ENCODE data around the gene ANKRD33B.
"Not testable (repeated sequence)": the region's sequence is repeated elsewhere in the genome, so short reads cannot be mapped to it uniquely, and the experiment has no call there.

The ANKRD33B gene

DNA sequence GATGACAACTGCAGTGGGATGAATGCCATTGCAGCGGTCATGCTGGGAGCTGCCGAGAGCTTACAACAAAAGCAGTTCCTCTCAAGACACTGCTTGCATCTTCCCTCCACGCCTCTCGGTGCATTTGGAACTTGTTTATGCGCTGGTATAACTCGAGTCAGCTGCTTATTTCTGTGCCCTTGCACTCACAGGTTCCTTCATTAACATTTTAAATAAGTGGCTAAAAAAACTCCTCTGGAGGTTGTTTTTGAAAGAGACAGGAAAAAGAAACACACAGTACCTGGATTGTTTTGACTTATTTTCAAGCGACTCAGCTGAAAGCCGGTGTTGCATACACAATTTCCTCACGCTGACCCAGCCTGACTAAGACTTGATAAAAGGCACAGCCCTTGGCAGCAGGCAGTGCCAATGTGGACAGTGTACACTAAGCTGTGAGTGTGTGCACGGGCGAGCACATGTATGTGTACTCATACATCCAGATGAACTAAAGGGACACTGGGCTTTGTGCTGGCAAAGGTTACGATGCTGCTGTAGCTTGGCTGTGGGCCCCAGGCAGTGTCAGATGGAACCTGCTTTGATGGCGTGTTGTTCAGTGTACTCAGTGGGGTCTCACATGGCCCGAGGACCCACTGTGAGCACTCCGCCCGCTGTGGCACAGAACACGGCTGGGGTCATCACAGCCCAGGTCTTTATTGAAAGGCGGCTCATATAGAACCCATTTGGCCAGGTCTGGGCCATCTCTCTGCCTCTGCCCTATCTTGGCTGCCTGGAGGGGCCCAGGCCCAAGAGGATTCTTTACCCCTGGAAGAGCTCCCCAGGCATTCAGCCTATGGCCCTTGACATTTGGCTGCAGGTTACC is 92.3 kb downstream of the ANKRD33B start:
- no peaks in the 10 kb centered on the region for H3K27me3 Mint-ChIP-seq (ENCODE audit: low read depth)
- H3K9me3 Mint-ChIP-seq, result no peaks in the 10 kb centered on the region
- no peaks in the 10 kb centered on the region for H3K4me1 Mint-ChIP-seq (ENCODE audit: low read depth)
- H3K27ac Mint-ChIP-seq, result no peak overlapping the region
- no peak overlapping the region for H3K4me3 Mint-ChIP-seq
- H3K36me3 Mint-ChIP-seq (ENCODE audit: low read depth), result no peaks in the 10 kb centered on the region

DNA sequence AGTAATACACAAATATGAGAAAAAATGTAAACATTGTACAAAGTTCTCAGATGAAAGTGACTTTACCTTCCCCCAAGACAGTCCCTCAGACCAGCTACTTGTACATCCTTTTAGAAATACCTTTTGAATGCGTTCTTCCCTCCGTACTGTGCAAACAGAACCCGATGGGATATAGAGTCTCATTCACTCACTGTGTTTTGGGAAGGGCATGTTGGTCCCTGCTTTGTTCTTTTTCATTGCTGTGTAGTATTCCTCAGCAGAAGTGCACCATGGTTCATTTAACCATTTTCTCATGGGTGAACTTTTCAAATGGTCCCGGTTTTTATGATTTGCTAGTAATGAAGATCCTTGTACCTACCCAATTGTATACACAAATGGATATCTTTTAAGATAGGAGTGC is 94.4 kb downstream of the ANKRD33B start:
- Mint-ChIP-seq H3K27me3 (ENCODE audit: low read depth) (no peaks in the 10 kb centered on the region), H3K36me3 (ENCODE audit: low read depth) (no peaks in the 10 kb centered on the region), H3K4me3 (no peak overlapping the region), H3K9me3 (no peaks in the 10 kb centered on the region), H3K4me1 (ENCODE audit: low read depth) (no peaks in the 10 kb centered on the region), H3K27ac (no peak overlapping the region)

DNA sequence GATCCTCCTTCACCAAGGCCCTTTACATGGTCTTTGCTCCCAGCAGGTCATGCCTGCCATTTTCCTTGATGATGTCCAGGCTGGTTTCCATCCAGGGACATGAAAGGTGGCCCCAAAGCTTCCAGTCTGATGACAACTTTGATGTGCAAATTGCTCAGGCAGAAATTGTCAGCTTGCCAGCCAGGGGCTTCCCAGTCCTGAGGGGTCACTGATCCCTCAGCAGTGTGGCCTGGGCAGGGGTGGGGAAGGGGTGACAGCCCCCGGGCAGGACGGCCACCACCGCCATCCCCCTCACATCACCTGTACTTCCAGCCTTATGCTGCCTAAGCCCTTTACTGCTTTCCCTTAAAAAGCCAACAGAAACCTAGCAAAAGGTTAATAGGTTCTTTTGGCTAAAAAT is 96.3 kb downstream of the ANKRD33B start:
- H3K27me3 Mint-ChIP-seq (ENCODE audit: low read depth), result no peaks in the 10 kb centered on the region
- no peak overlapping the region for H3K27ac Mint-ChIP-seq
- no peaks in the 10 kb centered on the region for H3K4me1 Mint-ChIP-seq (ENCODE audit: low read depth)
- H3K9me3 Mint-ChIP-seq, result no peaks in the 10 kb centered on the region
- H3K36me3 Mint-ChIP-seq (ENCODE audit: low read depth), result no peaks in the 10 kb centered on the region
- H3K4me3 Mint-ChIP-seq, result no peak overlapping the region

DNA sequence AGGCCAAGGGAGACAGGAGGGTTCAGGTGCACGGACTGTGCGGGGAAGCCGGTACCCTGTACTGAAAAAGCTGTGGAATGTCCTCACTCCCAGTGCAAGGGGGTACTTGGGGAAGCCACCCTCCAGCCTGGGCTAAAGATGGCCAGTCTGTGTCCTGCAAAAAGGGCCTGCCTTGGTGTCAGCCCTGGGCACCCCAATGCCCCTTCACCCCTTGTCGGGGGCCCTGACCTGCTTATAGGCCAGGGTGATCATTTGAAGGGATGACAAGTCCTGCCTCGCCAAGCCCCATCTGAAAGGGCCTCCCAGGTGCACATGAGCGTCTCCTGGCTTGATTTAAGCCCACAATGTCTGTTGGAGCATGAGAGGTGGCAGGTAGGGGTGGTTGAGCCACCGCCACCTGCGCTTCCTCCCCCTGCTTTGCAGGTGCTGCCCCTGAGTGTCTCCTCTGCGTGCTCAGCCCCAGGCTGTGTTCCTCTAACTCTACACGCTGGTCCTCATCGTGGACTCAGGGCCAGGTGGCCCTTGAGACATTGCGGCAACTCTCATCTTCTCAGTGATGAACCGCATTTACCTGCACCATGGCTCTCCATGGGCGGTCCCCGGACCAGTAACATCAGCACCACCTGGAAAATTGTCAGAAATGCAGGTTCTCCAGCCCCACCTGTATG is 97.0 kb downstream of the ANKRD33B start:
- no peaks in the 10 kb centered on the region for H3K36me3 Mint-ChIP-seq (ENCODE audit: low read depth)
- no peaks in the 10 kb centered on the region for H3K27me3 Mint-ChIP-seq (ENCODE audit: low read depth)
- no peak overlapping the region for H3K27ac Mint-ChIP-seq
- no peaks in the 10 kb centered on the region for H3K9me3 Mint-ChIP-seq
- H3K4me1 Mint-ChIP-seq (ENCODE audit: low read depth), result no peaks in the 10 kb centered on the region
- no peak overlapping the region for H3K4me3 Mint-ChIP-seq

DNA sequence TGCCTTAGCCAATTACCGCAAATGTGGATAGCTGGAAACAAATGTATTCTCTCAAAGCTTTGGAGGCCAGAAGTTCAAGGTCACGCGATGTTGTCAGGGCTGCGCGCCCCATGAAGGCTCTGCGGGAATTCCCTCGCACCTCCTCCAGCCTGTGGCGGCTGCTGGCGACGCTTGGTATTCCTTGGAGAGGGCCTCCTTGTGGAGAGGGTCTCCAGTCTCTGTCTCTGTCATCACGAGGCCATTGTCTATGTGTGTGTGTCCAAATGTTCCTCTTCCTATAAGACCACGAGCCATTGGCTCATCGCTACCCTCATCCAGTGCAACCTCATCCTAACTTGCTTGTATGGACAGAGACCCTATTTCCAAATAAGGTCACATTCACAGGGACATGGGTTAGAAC is 97.5 kb downstream of the ANKRD33B start:
- Mint-ChIP-seq H3K9me3 (no peaks in the 10 kb centered on the region), H3K27me3 (ENCODE audit: low read depth) (no peaks in the 10 kb centered on the region), H3K4me1 (ENCODE audit: low read depth) (no peaks in the 10 kb centered on the region), H3K4me3 (no peak overlapping the region), H3K36me3 (ENCODE audit: low read depth) (no peaks in the 10 kb centered on the region), H3K27ac (no peak overlapping the region)

DNA sequence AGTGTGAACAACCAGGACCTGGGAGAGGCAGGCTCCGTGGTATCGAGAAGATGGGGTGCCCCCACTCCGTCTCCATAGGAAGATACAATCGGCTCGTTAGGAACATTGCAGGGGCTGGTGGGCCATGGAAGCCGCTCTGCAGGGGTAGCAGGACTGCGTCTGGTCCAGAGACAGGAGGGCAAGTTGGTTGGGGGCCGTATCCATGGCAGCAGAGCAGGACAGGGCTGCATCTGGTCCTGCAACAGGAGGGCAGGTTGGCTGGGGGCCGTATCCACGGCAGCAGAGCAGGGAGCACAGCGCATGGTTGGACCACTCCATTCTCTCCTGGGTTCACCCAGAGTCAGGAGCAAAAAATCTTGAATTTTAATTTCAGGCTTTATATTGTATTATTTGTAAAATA is 98.2 kb downstream of the ANKRD33B start:
- no peak overlapping the region for H3K27ac Mint-ChIP-seq
- H3K9me3 Mint-ChIP-seq, result no peaks in the 10 kb centered on the region
- H3K4me1 Mint-ChIP-seq (ENCODE audit: low read depth), result no peaks in the 10 kb centered on the region
- no peak overlapping the region for H3K4me3 Mint-ChIP-seq
- H3K27me3 Mint-ChIP-seq (ENCODE audit: low read depth), result no peaks in the 10 kb centered on the region
- H3K36me3 Mint-ChIP-seq (ENCODE audit: low read depth), result no peaks in the 10 kb centered on the region

GRCh38 chr5:10662661-10663488 is 99.0 kb downstream of the ANKRD33B start:
- no peaks in the 10 kb centered on the region for H3K27me3 Mint-ChIP-seq (ENCODE audit: low read depth)
- H3K9me3 Mint-ChIP-seq, result no peaks in the 10 kb centered on the region
- H3K27ac Mint-ChIP-seq, result no peak overlapping the region
- no peaks in the 10 kb centered on the region for H3K4me1 Mint-ChIP-seq (ENCODE audit: low read depth)
- H3K36me3 Mint-ChIP-seq (ENCODE audit: low read depth), result no peaks in the 10 kb centered on the region
- H3K4me3 Mint-ChIP-seq, result no peak overlapping the region

- no peaks in the 10 kb centered on the region for H3K9me3 Mint-ChIP-seq
- H3K4me1 Mint-ChIP-seq (ENCODE audit: low read depth), result no peaks in the 10 kb centered on the region
- no peak overlapping the region for H3K27ac Mint-ChIP-seq
- no peak overlapping the region for H3K4me3 Mint-ChIP-seq
- H3K36me3 Mint-ChIP-seq (ENCODE audit: low read depth), result no peaks in the 10 kb centered on the region
- no peaks in the 10 kb centered on the region for H3K27me3 Mint-ChIP-seq (ENCODE audit: low read depth)
These were observed 99.8 kb downstream of the ANKRD33B start for GRCh38 chr5:10663489-10664179.

DNA sequence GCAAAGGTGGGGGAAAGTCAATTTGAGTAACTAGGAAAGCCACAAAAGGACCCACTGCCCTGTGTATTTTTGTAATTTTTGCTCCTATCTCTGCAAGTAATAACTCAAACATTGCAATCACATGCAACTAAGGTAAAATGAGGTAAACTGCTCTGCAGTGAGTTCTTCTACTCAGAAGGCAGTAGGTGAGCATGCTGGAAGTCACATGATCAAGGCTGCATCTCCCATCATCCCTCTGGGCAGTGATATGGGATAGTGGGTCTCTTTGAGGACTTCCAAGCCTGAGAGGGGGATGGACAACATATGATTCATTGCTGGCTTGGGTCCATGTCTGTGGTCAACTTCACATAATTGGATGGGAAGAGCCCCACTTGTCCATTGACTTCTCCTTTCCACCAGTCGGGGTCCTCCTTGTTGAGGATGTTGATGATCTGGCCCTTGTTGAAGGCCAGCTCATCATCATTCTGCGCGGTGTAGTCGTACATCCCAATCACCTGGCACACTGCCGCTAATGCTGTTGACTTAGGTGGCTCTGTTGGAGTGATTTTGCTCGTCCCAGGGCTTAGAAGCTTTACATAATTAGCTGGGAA is 100.4 kb downstream of the ANKRD33B start:
- not testable (repeated sequence) for H3K4me3 Mint-ChIP-seq; H3K27me3 Mint-ChIP-seq (ENCODE audit: low read depth); H3K27ac Mint-ChIP-seq; H3K36me3 Mint-ChIP-seq (ENCODE audit: low read depth); H3K4me1 Mint-ChIP-seq (ENCODE audit: low read depth); H3K9me3 Mint-ChIP-seq

GRCh38 chr5:10665799-10666198 is 101.9 kb downstream of the ANKRD33B start:
- H3K36me3 Mint-ChIP-seq (ENCODE audit: low read depth), result no peaks in the 10 kb centered on the region
- H3K4me3 Mint-ChIP-seq, result no peak overlapping the region
- no peaks in the 10 kb centered on the region for H3K9me3 Mint-ChIP-seq
- H3K27ac Mint-ChIP-seq, result no peak overlapping the region
- H3K4me1 Mint-ChIP-seq (ENCODE audit: low read depth), result no peaks in the 10 kb centered on the region
- H3K27me3 Mint-ChIP-seq (ENCODE audit: low read depth), result no peaks in the 10 kb centered on the region

DNA sequence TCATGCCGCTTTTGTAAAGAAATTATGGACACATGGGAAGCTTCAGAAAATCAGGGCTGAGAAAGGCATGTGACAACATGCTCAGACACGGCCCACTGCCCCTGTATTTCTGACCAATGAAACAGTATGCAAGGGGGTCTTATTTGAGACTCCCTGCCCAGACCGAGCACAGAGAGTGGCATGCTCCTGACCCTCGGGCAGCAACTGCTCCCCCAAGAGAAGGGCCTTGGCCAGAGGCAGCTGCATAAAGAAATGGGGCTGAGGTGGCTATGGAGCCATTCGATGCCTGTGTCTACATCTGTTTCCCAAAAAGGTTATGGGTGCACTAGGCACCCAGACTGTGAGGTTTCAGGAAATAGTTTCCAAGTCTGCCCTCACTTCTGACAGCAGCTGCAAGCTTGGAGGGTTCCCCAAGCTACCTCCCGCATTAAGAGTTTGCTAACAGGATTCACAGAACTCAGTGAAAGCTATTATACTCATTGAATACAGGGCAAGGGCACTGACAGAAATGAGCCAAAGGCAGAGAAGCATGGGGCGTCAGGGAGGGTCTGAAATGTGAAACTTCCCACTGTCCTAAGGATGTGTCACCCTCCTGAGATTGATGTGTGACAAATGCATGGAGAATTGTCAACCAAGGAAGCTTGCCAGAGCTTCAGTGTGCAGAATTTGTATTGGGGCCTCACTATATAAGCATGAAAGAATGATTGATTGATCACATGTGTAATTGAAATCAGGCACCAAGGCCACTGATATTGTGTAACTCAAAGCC is 102.8 kb downstream of the ANKRD33B start:
- Mint-ChIP-seq H3K27ac (no peak overlapping the region), H3K27me3 (ENCODE audit: low read depth) (no peaks in the 10 kb centered on the region), H3K36me3 (ENCODE audit: low read depth) (no peaks in the 10 kb centered on the region), H3K9me3 (no peaks in the 10 kb centered on the region), H3K4me1 (ENCODE audit: low read depth) (no peaks in the 10 kb centered on the region), H3K4me3 (no peak overlapping the region)

DNA sequence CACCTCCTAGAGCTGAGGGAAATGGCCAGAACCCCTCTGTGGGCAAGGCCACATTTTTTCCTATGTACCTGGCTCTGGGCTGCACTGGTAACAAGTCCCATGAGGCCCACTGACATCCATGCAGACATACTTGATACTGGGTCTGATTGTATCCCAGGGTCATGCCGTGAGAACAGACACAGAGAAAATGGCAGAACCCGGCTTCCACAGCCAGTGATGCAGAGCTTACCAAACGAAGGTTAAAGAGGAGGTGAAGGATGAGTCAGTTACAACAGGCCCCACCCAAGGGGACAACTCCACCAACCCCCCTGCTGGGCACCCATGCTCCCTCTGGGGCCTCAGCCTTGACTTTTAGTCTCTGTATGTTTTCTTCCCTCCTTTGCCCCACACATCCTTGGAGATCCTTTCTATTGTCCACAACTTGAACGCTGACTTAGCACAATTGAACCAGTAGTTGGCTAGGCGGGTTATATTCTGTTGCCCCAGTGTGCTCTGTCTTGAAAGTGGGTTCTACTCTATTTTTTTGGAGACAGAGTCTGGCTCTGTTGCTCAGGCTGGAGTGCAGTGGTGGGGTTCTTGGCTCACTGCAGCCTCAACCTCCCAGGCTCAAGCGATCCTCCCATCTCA is 103.7 kb downstream of the ANKRD33B start:
- Mint-ChIP-seq H3K27me3 (ENCODE audit: low read depth) (no peaks in the 10 kb centered on the region), H3K9me3 (no peaks in the 10 kb centered on the region), H3K4me1 (ENCODE audit: low read depth) (no peaks in the 10 kb centered on the region), H3K27ac (no peak overlapping the region), H3K4me3 (no peak overlapping the region), H3K36me3 (ENCODE audit: low read depth) (no peaks in the 10 kb centered on the region)

DNA sequence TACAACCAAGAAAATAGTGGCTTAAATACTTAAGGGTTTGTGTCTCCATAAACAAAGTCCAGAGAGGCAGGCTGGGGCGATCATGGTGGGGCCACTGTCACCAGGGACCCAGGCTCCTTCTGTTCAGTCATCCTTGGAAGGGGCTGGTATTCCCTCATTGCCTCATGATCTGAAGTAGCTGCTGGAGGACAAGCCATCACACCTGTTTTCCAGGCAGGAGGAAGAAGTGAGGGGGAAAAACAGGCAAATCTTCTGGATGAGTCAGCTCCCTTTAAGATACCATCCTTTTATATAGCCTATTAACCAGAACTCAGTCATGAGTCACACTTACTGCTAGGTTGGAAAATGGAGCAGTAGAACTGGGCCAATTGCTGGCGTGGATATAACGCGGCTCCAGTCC is 104.8 kb downstream of the ANKRD33B start:
- no peaks in the 10 kb centered on the region for H3K27me3 Mint-ChIP-seq (ENCODE audit: low read depth)
- H3K4me3 Mint-ChIP-seq, result no peak overlapping the region
- no peaks in the 10 kb centered on the region for H3K36me3 Mint-ChIP-seq (ENCODE audit: low read depth)
- H3K9me3 Mint-ChIP-seq, result no peaks in the 10 kb centered on the region
- H3K27ac Mint-ChIP-seq, result no peak overlapping the region
- H3K4me1 Mint-ChIP-seq (ENCODE audit: low read depth), result no peaks in the 10 kb centered on the region
